Transverse colon (tissue), 3 donors: ENCODE measurements around the gene STEAP2.

Experiments
- CTCF ChIP-seq, 5 experiments: fragments of 200-600 bp in 3 of 5; fragments of 450-650 bp in 2 of 5; sonication (generic) in 3 of 5; IDR thresholded peaks; 1 replicate in 2 of 5; 2 replicates in 3 of 5; pipeline ENCODE4 v1.5.1; 2016 to 2017; ENCODE audit warnings: antibody characterized with exemption in 5 of 5, inconsistent platforms in 3 of 5, mild to moderate bottlenecking in 2 of 5, moderate library complexity in 1 of 5
- EP300 ChIP-seq: sonication (generic); formaldehyde crosslinking; IDR thresholded peaks from one replicate; pipeline ENCODE4 v1.6.1; 2017; ENCODE audit warnings: antibody characterized with exemption, low read depth
- POLR2A ChIP-seq: fragments of 450-650 bp; IDR thresholded peaks from one replicate; pipeline ENCODE4 v1.6.1; 2016; ENCODE audit warnings: antibody characterized with exemption, mild to moderate bottlenecking, moderate library complexity

- no peak for TF ChIP-seq CTCF (IDR thresholded peaks at IDR 0.05)
- TF ChIP-seq POLR2A, result no peak
- TF ChIP-seq EP300, result no peak
Measured at GRCh38 chr7:90175667-90176066, 35.9 kb upstream of the STEAP2 start.
